K562 (cell line): Measurements from ENCODE around the gene COL28A1. TPM values are rescaled to one million over a fixed set of nuclear protein-coding genes. Genes with fewer than 3 reads are reported as not detected.

Experiments
- ATAC-seq: fragments of 200-7000 bp; cut with Tn5 transposase; 3 replicates; pipeline ENCODE4 v1.9.1; 2020; ENCODE audit warnings: moderate library complexity
- BruUV-seq: library from RNA; stranded (reverse); fragments of 400-500 nt; replicated peaks from 2 replicates; lab custom pipeline; 2021; lab: Mats Ljungman, UMichigan
- CTCF ChIA-PET: fragments of 300-600 bp; formaldehyde crosslinking; extraction: SDS; loops from one replicate; lab custom pipeline; 2021; ENCODE audit warnings: low intra/inter-chr PET ratio; lab: Yijun Ruan, JAX
- POLR2A ChIA-PET: fragments of 300-600, 350-650 bp; sonication (Branson Sonifier 250); formaldehyde crosslinking; extraction: SDS; loops from one replicate; lab custom pipeline; 2021; ENCODE audit warnings: antibody characterized with exemption, inconsistent platforms; lab: Yijun Ruan, JAX
- DNase-seq, 4 experiments: peaks; one replicate each; pipeline versions ENCODE4 v3.0.0 to v3.0.0-alpha.2; 2011 to 2018; ENCODE audit warnings: low spot score in 3 of 4, mixed read lengths in 3 of 4; ENCODE audit errors: extremely low read depth in 1 of 4
- FAIRE-seq: peaks from 2 replicates; lab custom pipeline; 2011; peaks lifted over from hg19 to GRCh38; lab: Jason Lieb, UNC
- H2AFZ ChIP-seq: 2 replicates; pipeline ENCODE4 v1.6.0; 2011; ENCODE audit warnings: low read depth, low read length, control low read depth, inconsistent platforms
- H3K27ac ChIP-seq: fragments of 200-600 bp; 3 replicates; pipeline ENCODE4 v1.8.0; 2011; ENCODE audit warnings: low read depth, mild to moderate bottlenecking, control low read depth, inconsistent platforms, low read length, moderate library complexity, mixed read lengths; ENCODE audit errors: extremely low read depth
- H3K27me3 ChIP-seq, 2 experiments: fragments of 300-600 bp in 1 of 2; 2 replicates in 1 of 2; 3 replicates in 1 of 2; pipeline versions ENCODE4 v1.6.0 to v1.8.0; 2011; ENCODE audit warnings: inconsistent platforms in 2 of 2, low read length in 2 of 2, mild to moderate bottlenecking in 1 of 2, mixed read lengths in 1 of 2, moderate library complexity in 1 of 2; ENCODE audit not compliant: control insufficient read depth in 2 of 2, insufficient read depth in 2 of 2
- H3K36me3 ChIP-seq: fragments of 300-600 bp; 3 replicates; pipeline ENCODE4 v1.8.0; 2011; ENCODE audit warnings: mild to moderate bottlenecking, low read length, inconsistent platforms; ENCODE audit not compliant: control insufficient read depth, insufficient read depth
- H3K4me1 ChIP-seq, 2 experiments: fragments of 200-600 bp in 1 of 2; replicated peaks in 1 of 2; 2 replicates in 1 of 2; 3 replicates in 1 of 2; pipeline versions ENCODE4 v1.5.1 to v1.8.0; 2011; ENCODE audit warnings: inconsistent platforms in 2 of 2, low read length in 2 of 2, mild to moderate bottlenecking in 1 of 2, mixed read lengths in 1 of 2, moderate library complexity in 1 of 2; ENCODE audit not compliant: control insufficient read depth in 2 of 2, insufficient read depth in 2 of 2
- H3K4me2 ChIP-seq: 2 replicates; pipeline ENCODE4 v1.6.1; 2011; ENCODE audit warnings: low read length, control low read depth, inconsistent platforms, mixed read lengths; ENCODE audit not compliant: insufficient read depth
- H3K4me3 ChIP-seq: fragments of 200-600 bp; sonication (generic), shearing (Covaris generic); 2 replicates; pipeline ENCODE4 v1.5.1; 2016; ENCODE audit warnings: control low read depth, inconsistent platforms
- H3K79me2 ChIP-seq: fragments of 200-600 bp; 3 replicates; pipeline ENCODE4 v1.8.0; 2011; ENCODE audit warnings: low read length, inconsistent platforms; ENCODE audit not compliant: control insufficient read depth, insufficient read depth
- H3K9ac ChIP-seq, 2 experiments: 2 replicates each; pipeline versions ENCODE4 v1.6.0 to v1.6.1; 2011; ENCODE audit warnings: low read depth in 2 of 2, low read length in 2 of 2, control low read depth in 1 of 2, inconsistent platforms in 1 of 2, mild to moderate bottlenecking in 1 of 2, mixed read lengths in 1 of 2; ENCODE audit not compliant: insufficient read depth in 1 of 2
- H3K9me1 ChIP-seq: one replicate; pipeline ENCODE4 v1.6.0; 2011; ENCODE audit warnings: inconsistent platforms, mild to moderate bottlenecking, low read length, moderate library complexity; ENCODE audit not compliant: control insufficient read depth, insufficient read depth
- H3K9me3 ChIP-seq: replicated peaks from 2 replicates; pipeline ENCODE4 v1.5.1; 2011; ENCODE audit warnings: low read depth, low read length, inconsistent platforms; ENCODE audit not compliant: control insufficient read depth, insufficient read depth
- H4K20me1 ChIP-seq: replicated peaks from 2 replicates; pipeline ENCODE4 v1.6.1; 2011; ENCODE audit warnings: low read length, inconsistent platforms, mixed read lengths; ENCODE audit not compliant: control insufficient read depth, insufficient read depth
- NFIC ChIP-seq: fragments of 450-650 bp; IDR thresholded peaks from 2 replicates; pipeline ENCODE4 v1.6.1; 2017; ENCODE audit warnings: mild to moderate bottlenecking, inconsistent platforms
- PHB ChIP-seq: fragments of 250-450 bp; sonication (Bioruptor Pico); IDR thresholded peaks from 2 replicates; pipeline ENCODE4 v1.5.0; 2021
- PHF21A ChIP-seq: fragments of 450-650 bp; IDR thresholded peaks from 2 replicates; pipeline ENCODE4 v1.6.1; 2017; ENCODE audit warnings: low read depth, borderline replicate concordance
- PML ChIP-seq: IDR thresholded peaks from 2 replicates; pipeline ENCODE4 v1.6.1; 2012; ENCODE audit warnings: low read length, inconsistent platforms
- STAT5A ChIP-seq: IDR thresholded peaks from 2 replicates; pipeline ENCODE4 v1.6.1; 2012; ENCODE audit warnings: low read length, inconsistent platforms, borderline replicate concordance
- WGBS: fragments of 100-300 bp; shearing (Covaris generic); methylation state at CpG from one replicate; pipeline ENCODE4 v1.1.6; 2016; ENCODE audit warnings: low coverage, mixed read lengths; ENCODE audit not compliant: insufficient coverage; ENCODE audit errors: missing lambda C conversion rate; 5-methylcytosine and 5-hydroxymethylcytosine counted together
- in situ Hi-C: fragments of 300-500 bp; cut with MboI; formaldehyde crosslinking; loops from 4 replicates; pipeline ENCODE4 v1.15.0; 2018; ENCODE audit warnings: inconsistent platforms, mixed read lengths
- intact Hi-C: fragments of 100-400 bp; cut with micrococcal nuclease; formaldehyde crosslinking; loops from 2 replicates; pipeline ENCODE4 v1.14.2; 2022
- polyA plus RNA-seq, 8 experiments: library from polyadenylated mRNA; depleted of rRNA in 4 of 8; stranded (reverse) in 5 of 8; unstranded in 3 of 8; fragments of >200 nt; fragmentation: Nextera tagmentation in 2 of 8; fragmentation: Illumina TruSeq in 1 of 8; extraction: Ambion mirVana in 2 of 8; extraction: Trizol in 1 of 8; gene quantifications; 2 replicates each; pipeline versions ENCODE4 v1.2.1 to v1.2.3, GENCODE V29; 2011 to 2014; ENCODE audit warnings: inconsistent platforms in 1 of 8, missing spikeins in 1 of 8
- total RNA-seq, 7 experiments: library from RNA; depleted of rRNA in 6 of 7; stranded (reverse); fragments of >200 nt in 6 of 7; fragmentation: Illumina TruSeq in 2 of 7; extraction: Trizol in 2 of 7; gene quantifications; 2 replicates each; pipeline versions ENCODE4 v1.2.1 to v1.2.3, GENCODE V29; 2011 to 2021; ENCODE audit warnings: low replicate concordance in 1 of 7
- TF ChIP-seq, protein P1 (sequence below): fragments of 450-650 bp; IDR thresholded peaks from 2 replicates; pipeline ENCODE4 v1.6.1; 2014; ENCODE audit warnings: low read depth, mild to moderate bottlenecking, moderate library complexity, borderline replicate concordance
- TF ChIP-seq, protein P2 (sequence below): sonication (generic); formaldehyde crosslinking; IDR thresholded peaks from 2 replicates; pipeline ENCODE4 v1.8.1; 2023; ENCODE audit warnings: mild to moderate bottlenecking, missing genetic modification reagents, moderate library complexity
- TF ChIP-seq, protein P3 (sequence below): fragments of 150-350 bp; conservative IDR thresholded peaks from 2 replicates; pipeline ENCODE4 v1.6.1; 2014; ENCODE audit warnings: low read length

Gene COL28A1
- total and polyA plus RNA-seq, 9 of the 15 experiments (the other 6 are each of a cell fraction or from before 2014, with no cell fraction given), result 0.03 to 0.13 (median 0.05) TPM; not detected in 3

DNA sequence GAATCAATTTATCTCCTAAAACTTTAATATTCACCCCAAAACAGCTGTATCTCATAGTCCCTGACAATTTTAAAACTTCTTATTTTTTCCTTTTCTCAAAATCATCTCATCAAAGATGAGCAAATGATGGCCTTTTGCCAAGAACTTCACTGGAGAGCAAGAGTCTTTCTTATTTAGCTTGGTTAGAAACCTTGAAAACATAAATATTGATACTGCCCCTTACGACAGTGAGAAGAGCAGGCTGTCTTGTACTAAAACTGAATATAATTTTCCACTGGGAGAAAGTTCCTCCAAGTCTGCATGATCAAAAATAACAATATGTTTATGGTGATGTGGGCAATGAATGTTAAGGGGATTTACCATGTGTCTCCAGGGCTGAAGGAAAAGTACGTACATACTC, 109.0 kb downstream of the COL28A1 start:
- POLR2A ChIA-PET, result no interaction called here
- FAIRE-seq (no peak), ATAC-seq (no peak), DNase-seq (no peak)
- no peaks in the 10 kb centered on the region for H3K36me3 ChIP-seq
- no peak overlapping the region for H3K4me3 ChIP-seq
- H3K79me2 ChIP-seq, result no peaks in the 10 kb centered on the region
- no TSS peak for BruUV-seq
- in situ Hi-C loops, result loop anchor here (5.0 to 10.0 kb wide), 2 partner anchors 791 to 868 kb away; no protein-coding TSS in a partner anchor
- no peaks in the 10 kb centered on the region for H3K9me1 ChIP-seq
- no peaks in the 10 kb centered on the region for H3K9me3 ChIP-seq
- peaks cover 0 to 5% of the 10 kb centered on the region in 2 experiments; a peak in 2 of 5 replicates for H3K4me1 ChIP-seq
- CTCF ChIA-PET, result no interaction called here
- 20% methylated on average over 2 of the region's 2 CpGs for WGBS
- no peaks in the 10 kb centered on the region for H4K20me1 ChIP-seq
- H3K9ac ChIP-seq, result no peak overlapping the region
- H3K4me2 ChIP-seq, result no peak overlapping the region
- H3K27ac ChIP-seq, result no peak overlapping the region
- intact Hi-C loops, result loop anchor here (5.0 kb wide), 1 partner anchor 336 kb away; no protein-coding TSS in a partner anchor
- no peak overlapping the region for H2AFZ ChIP-seq
- TF ChIP-seq PML, result no peak
- peak; percentile 31 for TF ChIP-seq NFIC
- H3K27me3 ChIP-seq, result peaks cover 8 to 20% of the 10 kb centered on the region in 2 experiments; a peak in 4 of 5 replicates

DNA sequence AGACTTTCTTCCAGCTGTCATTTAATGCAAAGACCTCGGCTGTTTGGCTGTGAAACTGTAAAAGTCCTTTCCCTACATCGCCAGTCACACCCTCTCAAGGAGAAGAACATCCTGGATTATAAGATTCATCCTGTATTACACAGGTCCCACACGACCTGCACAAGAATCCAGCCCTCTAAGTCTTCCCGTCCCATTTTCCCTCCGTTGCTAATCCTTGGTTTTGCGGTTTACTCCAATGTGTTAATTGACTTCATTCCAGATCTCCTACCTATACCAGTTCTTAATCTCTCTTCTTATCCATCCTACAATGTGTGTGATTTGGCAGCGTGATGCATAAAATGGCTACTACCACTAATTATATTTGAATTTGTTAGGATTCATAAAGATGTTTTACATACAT, 110.4 kb downstream of the COL28A1 start:
- POLR2A ChIA-PET, result no interaction called here
- no peak overlapping the region; the same call in 1 of the 2 replicates for H2AFZ ChIP-seq
- H3K9me1 ChIP-seq, result no peaks in the 10 kb centered on the region
- in situ Hi-C loops, result loop anchor here (5.0 to 10.0 kb wide), 2 partner anchors 792 to 869 kb away; no protein-coding TSS in a partner anchor
- peaks cover 3 to 10% of the 10 kb centered on the region in 2 experiments; a peak in 4 of 5 replicates for H3K27me3 ChIP-seq
- no TSS peak for BruUV-seq
- CTCF ChIA-PET, result interaction anchor here (0.7 to 2.0 kb wide), 2 partner anchors 114 to 116 kb away, joined by 3 to 25 read pairs; no protein-coding TSS in a partner anchor
- H4K20me1 ChIP-seq, result no peaks in the 10 kb centered on the region
- 11% methylated on average over 7 of the region's 7 CpGs for WGBS
- no peak overlapping the region for H3K4me2 ChIP-seq
- FAIRE-seq (no peak), DNase-seq (no peak), ATAC-seq (no peak)
- peaks cover 0 to 5% of the 10 kb centered on the region in 2 experiments; a peak in 2 of 5 replicates for H3K4me1 ChIP-seq
- intact Hi-C loops, result loop anchor here (2.0 to 5.0 kb wide), 4 partner anchors 321 to 939 kb away; no protein-coding TSS in a partner anchor
- H3K4me3 ChIP-seq, result no peak overlapping the region
- H3K9ac ChIP-seq, result no peak overlapping the region
- H3K27ac ChIP-seq, result no peak overlapping the region
- no peaks in the 10 kb centered on the region for H3K9me3 ChIP-seq
- no peaks in the 10 kb centered on the region for H3K36me3 ChIP-seq
- H3K79me2 ChIP-seq, result no peaks in the 10 kb centered on the region
- no peak for TF ChIP-seq PHB (CRISPR knock-in tag)
- TF ChIP-seq, protein P1, sequence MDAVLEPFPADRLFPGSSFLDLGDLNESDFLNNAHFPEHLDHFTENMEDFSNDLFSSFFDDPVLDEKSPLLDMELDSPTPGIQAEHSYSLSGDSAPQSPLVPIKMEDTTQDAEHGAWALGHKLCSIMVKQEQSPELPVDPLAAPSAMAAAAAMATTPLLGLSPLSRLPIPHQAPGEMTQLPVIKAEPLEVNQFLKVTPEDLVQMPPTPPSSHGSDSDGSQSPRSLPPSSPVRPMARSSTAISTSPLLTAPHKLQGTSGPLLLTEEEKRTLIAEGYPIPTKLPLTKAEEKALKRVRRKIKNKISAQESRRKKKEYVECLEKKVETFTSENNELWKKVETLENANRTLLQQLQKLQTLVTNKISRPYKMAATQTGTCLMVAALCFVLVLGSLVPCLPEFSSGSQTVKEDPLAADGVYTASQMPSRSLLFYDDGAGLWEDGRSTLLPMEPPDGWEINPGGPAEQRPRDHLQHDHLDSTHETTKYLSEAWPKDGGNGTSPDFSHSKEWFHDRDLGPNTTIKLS, result no peak
- no peak for TF ChIP-seq STAT5A
- no peak for TF ChIP-seq PHF21A
- TF ChIP-seq, protein P2, sequence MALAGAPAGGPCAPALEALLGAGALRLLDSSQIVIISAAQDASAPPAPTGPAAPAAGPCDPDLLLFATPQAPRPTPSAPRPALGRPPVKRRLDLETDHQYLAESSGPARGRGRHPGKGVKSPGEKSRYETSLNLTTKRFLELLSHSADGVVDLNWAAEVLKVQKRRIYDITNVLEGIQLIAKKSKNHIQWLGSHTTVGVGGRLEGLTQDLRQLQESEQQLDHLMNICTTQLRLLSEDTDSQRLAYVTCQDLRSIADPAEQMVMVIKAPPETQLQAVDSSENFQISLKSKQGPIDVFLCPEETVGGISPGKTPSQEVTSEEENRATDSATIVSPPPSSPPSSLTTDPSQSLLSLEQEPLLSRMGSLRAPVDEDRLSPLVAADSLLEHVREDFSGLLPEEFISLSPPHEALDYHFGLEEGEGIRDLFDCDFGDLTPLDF (CRISPR knock-in tag), result no peak
- TF ChIP-seq, protein P3, sequence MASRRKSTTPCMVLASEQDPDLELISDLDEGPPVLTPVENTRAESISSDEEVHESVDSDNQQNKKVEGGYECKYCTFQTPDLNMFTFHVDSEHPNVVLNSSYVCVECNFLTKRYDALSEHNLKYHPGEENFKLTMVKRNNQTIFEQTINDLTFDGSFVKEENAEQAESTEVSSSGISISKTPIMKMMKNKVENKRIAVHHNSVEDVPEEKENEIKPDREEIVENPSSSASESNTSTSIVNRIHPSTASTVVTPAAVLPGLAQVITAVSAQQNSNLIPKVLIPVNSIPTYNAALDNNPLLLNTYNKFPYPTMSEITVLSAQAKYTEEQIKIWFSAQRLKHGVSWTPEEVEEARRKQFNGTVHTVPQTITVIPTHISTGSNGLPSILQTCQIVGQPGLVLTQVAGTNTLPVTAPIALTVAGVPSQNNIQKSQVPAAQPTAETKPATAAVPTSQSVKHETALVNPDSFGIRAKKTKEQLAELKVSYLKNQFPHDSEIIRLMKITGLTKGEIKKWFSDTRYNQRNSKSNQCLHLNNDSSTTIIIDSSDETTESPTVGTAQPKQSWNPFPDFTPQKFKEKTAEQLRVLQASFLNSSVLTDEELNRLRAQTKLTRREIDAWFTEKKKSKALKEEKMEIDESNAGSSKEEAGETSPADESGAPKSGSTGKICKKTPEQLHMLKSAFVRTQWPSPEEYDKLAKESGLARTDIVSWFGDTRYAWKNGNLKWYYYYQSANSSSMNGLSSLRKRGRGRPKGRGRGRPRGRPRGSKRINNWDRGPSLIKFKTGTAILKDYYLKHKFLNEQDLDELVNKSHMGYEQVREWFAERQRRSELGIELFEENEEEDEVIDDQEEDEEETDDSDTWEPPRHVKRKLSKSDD, result no peak
